Measurements from ENCODE around the gene ARID5A.

The ARID5A gene

GRCh38 chr2:96564563-96564962 lies 28.0 kb downstream of the ARID5A start:
- no peak for DNase-seq

DNA sequence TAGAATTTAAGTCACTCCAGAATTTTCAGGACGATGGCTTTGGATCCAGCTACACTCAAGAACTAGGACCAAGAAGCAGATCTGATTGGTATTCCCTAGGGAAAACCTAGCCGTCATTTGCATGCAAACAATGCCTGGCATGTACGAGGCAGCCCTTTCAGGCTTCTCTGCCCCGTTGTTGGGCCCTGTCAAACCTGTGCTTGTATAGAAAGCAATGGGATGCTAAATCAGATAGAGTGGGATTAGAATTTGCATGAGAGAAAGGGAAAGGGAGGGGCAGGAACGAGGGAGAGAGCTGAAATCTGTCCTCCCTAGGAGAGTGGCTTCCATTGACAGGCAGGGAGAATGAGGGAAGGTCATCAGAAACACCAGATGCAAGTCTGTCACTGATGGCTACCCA lies 28.6 kb downstream of the ARID5A start:
- DNase-seq = no peak

DNA sequence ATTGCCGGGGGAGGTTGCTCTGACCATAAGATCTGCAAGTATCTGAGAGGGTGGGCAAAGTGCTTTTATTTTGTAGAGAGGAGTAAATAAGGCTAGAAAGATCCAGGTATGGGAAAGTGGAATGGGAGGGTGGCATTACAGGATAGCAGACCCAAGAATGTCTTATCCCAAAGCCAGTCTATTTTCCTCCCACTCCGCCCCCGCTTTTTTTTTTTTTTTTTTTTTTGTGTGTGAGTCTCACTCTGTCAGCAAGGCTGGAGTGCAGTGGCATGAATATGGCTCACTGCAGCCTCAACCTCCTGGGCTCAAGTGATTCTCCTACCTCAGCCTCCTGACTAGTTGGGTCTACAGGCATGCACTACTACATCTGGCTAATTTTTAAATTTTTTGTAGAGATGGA lies 31.5 kb downstream of the ARID5A start:
- DNase-seq = no peak

DNA sequence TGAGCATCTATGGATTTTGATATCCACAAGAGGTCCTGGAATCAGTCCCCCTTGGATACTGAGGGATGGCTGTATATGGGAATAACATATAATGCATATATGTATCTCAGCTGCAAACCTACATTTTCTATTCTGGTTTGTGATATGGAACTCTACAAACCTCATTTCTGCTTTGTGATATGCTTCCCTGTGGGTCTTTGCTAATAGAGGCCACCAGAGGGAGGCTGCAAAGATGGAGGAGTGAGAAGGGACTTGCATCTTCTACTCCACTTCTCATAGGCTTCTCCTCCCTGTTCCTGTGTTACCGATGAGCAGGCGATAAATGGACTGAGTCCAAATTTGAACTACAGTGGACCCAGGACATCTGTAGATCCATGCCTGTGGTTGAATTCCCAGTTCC lies 37.8 kb downstream of the ARID5A start:
- no peak for DNase-seq

- no peak for DNase-seq
Observed at GRCh38 chr2:96575785-96576456, 39.4 kb downstream of the ARID5A start.

- DNase-seq = no peak
Observed at GRCh38 chr2:96577501-96577900, 40.9 kb downstream of the ARID5A start.

DNA sequence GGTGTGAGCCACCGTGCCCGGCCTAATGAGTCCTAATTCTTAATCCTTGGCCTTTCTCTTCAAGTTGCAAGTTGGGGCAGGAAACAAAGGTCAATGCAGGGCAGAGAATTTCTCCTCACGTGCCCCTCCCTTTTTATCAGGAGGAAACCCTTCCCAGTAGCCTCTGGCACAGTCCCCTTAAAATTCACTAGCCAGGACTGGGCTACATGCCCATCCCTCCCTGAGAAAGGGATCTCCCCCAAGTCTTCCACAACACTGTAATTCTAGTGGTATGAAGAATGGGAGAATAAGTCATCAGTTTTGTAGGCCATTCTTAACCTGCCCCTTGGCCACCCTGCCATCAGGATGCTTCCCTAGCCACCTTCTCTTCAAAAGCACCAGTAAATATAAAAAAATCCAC lies 42.2 kb downstream of the ARID5A start:
- no peak for DNase-seq

GRCh38 chr2:96579422-96579821 lies 42.9 kb downstream of the ARID5A start:
- no peak for DNase-seq

DNA sequence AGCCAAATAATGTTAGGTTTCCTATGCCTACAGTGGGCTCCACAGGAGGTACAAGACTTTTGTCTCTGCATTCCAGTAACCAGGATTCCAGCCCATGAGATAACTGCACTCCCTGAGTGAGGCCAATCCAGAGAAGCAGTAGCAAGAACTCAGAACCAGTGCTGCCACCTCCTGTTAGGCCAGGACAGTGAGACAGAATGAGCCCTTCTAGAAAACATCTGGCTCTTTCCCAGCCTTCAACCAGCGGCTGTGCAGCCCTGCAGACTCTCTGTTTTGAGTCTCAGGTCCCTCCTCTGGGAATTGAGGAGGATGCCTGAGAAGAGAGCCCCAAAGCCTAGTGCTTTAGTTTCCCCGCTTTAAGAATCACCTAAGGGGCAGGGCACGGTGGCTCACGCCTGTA lies 44.2 kb downstream of the ARID5A start:
- no peak for DNase-seq

DNA sequence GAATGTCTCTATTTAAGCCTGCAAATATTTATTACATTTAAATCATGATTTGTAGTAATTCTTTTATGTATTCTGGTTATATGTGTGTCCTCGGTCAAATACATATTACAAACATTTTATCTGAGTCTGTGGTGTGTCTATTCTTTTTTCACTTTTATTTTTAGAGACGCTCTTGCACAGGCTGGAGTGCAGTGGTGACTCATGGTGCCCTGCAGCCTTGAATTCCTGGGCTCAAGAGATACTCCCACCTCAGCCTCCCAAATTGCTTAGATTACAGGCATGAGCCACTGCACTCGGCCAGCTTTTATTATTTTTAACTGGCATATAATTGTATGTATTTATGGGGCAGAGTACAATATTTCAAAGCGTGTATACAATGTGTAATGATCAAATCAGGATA lies 47.5 kb downstream of the ARID5A start:
- DNase-seq = no peak

- no peak for DNase-seq
Observed at GRCh38 chr2:96587843-96588242, 51.3 kb downstream of the ARID5A start.

DNA sequence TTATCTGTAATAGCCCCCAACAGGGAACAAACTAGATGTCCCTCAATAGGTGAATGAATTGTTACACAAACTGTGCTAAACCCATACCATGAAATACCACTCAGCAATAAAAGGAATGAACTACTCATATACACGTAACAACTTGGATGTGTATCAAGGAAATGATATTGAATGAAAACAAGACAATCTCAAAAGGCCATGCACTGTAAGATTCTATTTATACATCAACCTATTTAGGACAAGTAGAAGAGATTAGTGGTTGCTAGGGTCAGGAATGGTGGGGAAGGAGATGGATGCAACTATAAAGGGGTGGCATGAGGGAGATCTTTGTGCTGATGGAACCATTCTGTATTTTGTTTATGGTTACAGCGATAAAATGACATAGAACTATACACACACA lies 54.5 kb downstream of the ARID5A start:
- DNase-seq = no peak

DNA sequence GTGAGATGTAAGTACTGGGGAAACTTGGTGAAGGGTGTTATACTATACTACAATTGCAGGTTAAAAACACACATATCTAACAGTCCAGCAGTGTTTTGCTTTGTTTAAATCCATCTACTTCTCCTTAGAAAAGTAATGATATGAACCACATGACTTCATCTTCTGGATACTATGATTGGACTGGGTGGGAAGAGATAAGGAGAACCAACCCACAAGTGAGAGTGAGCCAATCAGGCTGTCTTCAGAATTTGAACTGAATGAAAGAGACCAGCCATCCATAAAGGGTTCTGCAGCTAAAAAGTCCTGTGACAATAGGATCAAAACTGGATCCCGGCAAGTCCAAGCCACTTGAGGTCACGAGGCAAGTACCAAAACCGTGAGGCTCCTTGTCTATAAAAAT lies 54.9 kb downstream of the ARID5A start:
- no peak for DNase-seq

GRCh38 chr2:96594282-96594681 lies 57.7 kb downstream of the ARID5A start:
- no peak for DNase-seq

DNA sequence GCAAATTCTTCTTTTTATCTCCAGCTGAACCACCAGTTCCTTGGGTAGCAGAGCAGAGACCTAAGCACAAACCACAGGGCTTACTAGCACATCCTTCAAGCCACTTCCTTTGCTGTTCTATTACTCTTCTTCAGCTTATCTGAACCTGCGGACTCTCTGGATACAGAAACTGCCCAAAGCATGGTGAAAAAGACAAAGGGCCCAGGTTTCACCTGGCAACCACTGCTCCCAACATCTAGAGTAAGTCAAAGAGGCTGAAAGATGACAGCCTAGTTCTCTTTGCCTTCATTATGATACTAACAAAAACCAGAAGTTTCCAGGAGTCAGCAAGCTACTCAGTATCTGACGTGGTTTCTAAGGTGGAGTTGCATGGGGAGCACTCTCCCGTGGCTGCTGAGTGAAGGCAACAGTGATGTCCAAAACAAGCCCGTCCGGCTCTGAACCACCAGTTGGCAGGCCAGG lies 58.2 kb downstream of the ARID5A start:
- peak in 1 of 2 donors; percentile 20 for DNase-seq

GRCh38 chr2:96596596-96596995 lies 60.0 kb downstream of the ARID5A start:
- no peak for DNase-seq

- no peak for DNase-seq
Observed at GRCh38 chr2:96599941-96600340, 63.4 kb downstream of the ARID5A start.

DNA sequence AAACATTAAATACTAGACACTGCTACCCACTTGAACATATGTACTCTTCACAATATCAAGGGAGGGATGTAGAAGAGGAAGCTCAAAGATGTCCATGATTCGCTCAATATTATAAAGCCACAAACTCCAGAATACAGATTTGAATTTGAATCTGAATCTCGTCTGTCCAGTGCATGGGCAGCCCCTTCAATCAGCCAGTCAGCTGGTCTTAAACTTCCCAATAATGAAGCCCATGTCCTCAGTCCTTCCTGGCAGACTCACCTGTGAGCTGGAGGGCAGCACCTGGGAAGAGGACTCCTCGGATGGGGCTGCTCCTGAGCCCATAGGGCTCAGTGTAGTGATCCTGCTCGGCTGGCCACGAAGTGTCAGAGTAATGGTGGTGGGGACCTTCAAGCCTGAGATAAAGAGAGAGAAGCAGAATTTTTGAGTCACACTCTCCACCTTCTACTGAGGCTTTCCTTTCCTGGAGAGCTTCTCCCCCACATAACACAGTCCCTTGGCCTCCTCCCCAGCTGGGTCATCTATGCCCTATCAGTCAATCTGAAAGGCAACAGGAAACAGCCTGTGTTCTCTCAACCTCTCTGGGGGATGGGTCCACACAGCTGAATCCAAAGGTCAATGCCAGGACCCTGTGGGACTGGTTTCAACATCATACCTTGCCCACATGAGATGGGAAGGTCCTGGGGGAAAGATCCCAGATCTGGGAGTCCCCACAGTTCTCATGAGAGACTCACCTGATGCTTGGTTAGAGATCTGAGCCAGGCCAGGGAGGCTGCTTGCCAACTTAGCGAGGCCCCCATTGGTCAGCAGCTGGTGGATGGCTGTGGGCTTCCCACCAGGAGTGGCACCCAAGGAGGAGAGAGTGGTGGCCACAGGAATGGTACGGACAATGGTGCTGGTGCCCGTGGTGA lies 65.1 kb downstream of the ARID5A start:
- DNase-seq = peak in 1 of 2 donors; percentile 58
